Esophagus squamous epithelium (tissue), 5 donors: ENCODE results near the gene CDH6. TPM values are rescaled to one million over a fixed set of nuclear protein-coding genes. Genes with fewer than 3 reads are reported as not detected.

Experiments
- DNase-seq: peaks from one replicate; lab custom pipeline; 2025; lab: John Stamatoyannopoulos, UW
- H3K27ac ChIP-seq, 4 donors: fragments of 200-600 bp; sonication (generic); one replicate each; pipeline ENCODE4 v1.5.1; 2016 to 2019; ENCODE audit warnings: mild to moderate bottlenecking in 1 of 4
- H3K27me3 ChIP-seq, 4 donors: fragments of 200-600 bp; sonication (generic); 1 replicate in 3 of 4; 2 replicates in 1 of 4; pipeline versions ENCODE4 v1.5.1 to v1.6.0; 2017 to 2021; ENCODE audit warnings: antibody characterized with exemption in 1 of 4
- H3K36me3 ChIP-seq, 3 donors: fragments of 200-600 bp; sonication (generic); one replicate each; pipeline ENCODE4 v1.5.1; 2016 to 2019
- H3K4me1 ChIP-seq, 3 donors: fragments of 200-600 bp; sonication (generic); one replicate each; pipeline ENCODE4 v1.5.1; 2017 to 2019
- H3K4me3 ChIP-seq, 4 donors: fragments of 200-600 bp; sonication (generic); 1 replicate in 3 of 4; 2 replicates in 1 of 4; pipeline ENCODE4 v1.5.1; 2016 to 2019; ENCODE audit warnings: mild to moderate bottlenecking in 2 of 4, moderate library complexity in 1 of 4
- H3K9me3 ChIP-seq, 3 donors: fragments of 200-600 bp; sonication (generic); one replicate each; pipeline ENCODE4 v1.5.1; 2016 to 2019
- POLR2A ChIP-seq, 4 donors: fragments of 450-650 bp; IDR thresholded peaks; one replicate each; pipeline ENCODE4 v1.6.1; 2017; ENCODE audit warnings: antibody characterized with exemption in 4 of 4, mild to moderate bottlenecking in 4 of 4, moderate library complexity in 3 of 4
- WGBS, 2 donors: methylation state at CpG; one replicate each; pipeline ENCODE4 v1.1.5; 2018; 5-methylcytosine and 5-hydroxymethylcytosine counted together
- intact Hi-C: fragments of 100-400 bp; cut with DNase I; formaldehyde crosslinking; loops from one replicate; pipeline ENCODE4 v1.15.0; 2022
- total RNA-seq, 4 donors: library from RNA; depleted of rRNA; stranded (reverse); fragments of >200 nt; gene quantifications; one replicate each; pipeline ENCODE4 v1.1.0, GENCODE V29; 2016
- TF ChIP-seq, protein P1 (sequence below), 6 experiments: fragments of 450-650 bp in 4 of 6; fragments of 200-600 bp in 2 of 6; sonication (generic) in 2 of 6; IDR thresholded peaks; one replicate each; pipeline ENCODE4 v1.5.1; 2016 to 2019; ENCODE audit warnings: antibody characterized with exemption in 6 of 6, mild to moderate bottlenecking in 4 of 6, moderate library complexity in 4 of 6
- donor health status: DM: yes; HTN: yes; CAD: no.

CDH6 gene
- total RNA-seq, 4 donors from 2014 or later: 1.5 to 5.0 (median 4.2) TPM

GRCh38 chr5:31157720-31158119 lies 35.8 kb upstream of the CDH6 start:
- no peak for DNase-seq
- WGBS, 2 donors: 51 to 60% methylated on average over 5 of the region's 5 CpGs
- H3K4me1 ChIP-seq: no peaks in the 10 kb centered on the region
- no peaks in the 10 kb centered on the region for H3K9me3 ChIP-seq
- TF ChIP-seq, protein P1, sequence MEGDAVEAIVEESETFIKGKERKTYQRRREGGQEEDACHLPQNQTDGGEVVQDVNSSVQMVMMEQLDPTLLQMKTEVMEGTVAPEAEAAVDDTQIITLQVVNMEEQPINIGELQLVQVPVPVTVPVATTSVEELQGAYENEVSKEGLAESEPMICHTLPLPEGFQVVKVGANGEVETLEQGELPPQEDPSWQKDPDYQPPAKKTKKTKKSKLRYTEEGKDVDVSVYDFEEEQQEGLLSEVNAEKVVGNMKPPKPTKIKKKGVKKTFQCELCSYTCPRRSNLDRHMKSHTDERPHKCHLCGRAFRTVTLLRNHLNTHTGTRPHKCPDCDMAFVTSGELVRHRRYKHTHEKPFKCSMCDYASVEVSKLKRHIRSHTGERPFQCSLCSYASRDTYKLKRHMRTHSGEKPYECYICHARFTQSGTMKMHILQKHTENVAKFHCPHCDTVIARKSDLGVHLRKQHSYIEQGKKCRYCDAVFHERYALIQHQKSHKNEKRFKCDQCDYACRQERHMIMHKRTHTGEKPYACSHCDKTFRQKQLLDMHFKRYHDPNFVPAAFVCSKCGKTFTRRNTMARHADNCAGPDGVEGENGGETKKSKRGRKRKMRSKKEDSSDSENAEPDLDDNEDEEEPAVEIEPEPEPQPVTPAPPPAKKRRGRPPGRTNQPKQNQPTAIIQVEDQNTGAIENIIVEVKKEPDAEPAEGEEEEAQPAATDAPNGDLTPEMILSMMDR (IDR thresholded peaks at IDR 0.05): no peak
- no peak for TF ChIP-seq POLR2A (IDR thresholded peaks at IDR 0.05)
- intact Hi-C loops: no loop called here
- H3K36me3 ChIP-seq: no peaks in the 10 kb centered on the region
- no peaks in the 10 kb centered on the region for H3K27me3 ChIP-seq
- no peak overlapping the region for H3K27ac ChIP-seq
- H3K4me3 ChIP-seq: no peak overlapping the region

GRCh38 chr5:31158686-31159085 lies 34.8 kb upstream of the CDH6 start:
- 19 to 42% methylated on average over 1 of the region's 1 CpG for WGBS, 2 donors
- TF ChIP-seq, protein P1 (IDR thresholded peaks at IDR 0.05): no peak
- no peak for TF ChIP-seq POLR2A (IDR thresholded peaks at IDR 0.05)
- intact Hi-C loops: no loop called here
- DNase-seq: no peak
- Histone ChIP-seq H3K4me3 (no peak overlapping the region), H3K27me3 (no peaks in the 10 kb centered on the region), H3K27ac (no peak overlapping the region), H3K36me3 (no peaks in the 10 kb centered on the region), H3K4me1 (no peaks in the 10 kb centered on the region), H3K9me3 (no peaks in the 10 kb centered on the region)

- Histone ChIP-seq H3K36me3 (no peaks in the 10 kb centered on the region), H3K9me3 (no peaks in the 10 kb centered on the region), H3K27me3 (no peaks in the 10 kb centered on the region), H3K4me3 (no peak overlapping the region), H3K27ac (no peak overlapping the region), H3K4me1 (no peaks in the 10 kb centered on the region)
- no peak for TF ChIP-seq POLR2A (IDR thresholded peaks at IDR 0.05)
- TF ChIP-seq, protein P1 (IDR thresholded peaks at IDR 0.05): no peak
- WGBS, 2 donors: 17 to 18% methylated on average over 2 of the region's 2 CpGs
- intact Hi-C loops: no loop called here
- no peak for DNase-seq
These were observed 31.7 kb upstream of the CDH6 start for GRCh38 chr5:31161781-31162181.

DNA sequence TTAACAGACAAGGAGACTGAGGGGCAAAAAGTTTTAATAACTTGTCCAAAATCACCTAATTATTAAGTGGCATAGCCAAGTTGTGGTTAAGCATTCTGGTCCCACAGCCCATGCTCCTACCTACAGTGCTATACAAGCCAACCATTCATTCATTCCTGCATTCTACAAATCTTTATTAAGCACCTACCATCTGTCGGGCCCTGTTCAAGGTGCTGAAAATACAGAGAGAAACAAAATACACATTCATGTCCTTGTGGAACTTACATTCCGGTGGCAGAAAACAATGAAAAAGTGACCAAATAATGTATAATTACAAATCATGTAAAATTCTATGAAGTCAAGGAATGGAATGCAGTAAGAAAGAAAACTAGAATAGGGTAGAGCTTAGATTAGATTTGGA lies 27.8 kb upstream of the CDH6 start:
- Histone ChIP-seq H3K36me3 (no peaks in the 10 kb centered on the region), H3K27ac (no peak overlapping the region), H3K9me3 (no peaks in the 10 kb centered on the region), H3K27me3 (no peaks in the 10 kb centered on the region), H3K4me3 (no peak overlapping the region), H3K4me1 (no peaks in the 10 kb centered on the region)
- intact Hi-C loops: no loop called here
- 41 to 77% methylated on average over 1 to 2 of the region's 2 CpGs for WGBS, 2 donors
- no peak for DNase-seq
- TF ChIP-seq POLR2A (IDR thresholded peaks at IDR 0.05): no peak
- TF ChIP-seq, protein P1 (IDR thresholded peaks at IDR 0.05): no peak

DNA sequence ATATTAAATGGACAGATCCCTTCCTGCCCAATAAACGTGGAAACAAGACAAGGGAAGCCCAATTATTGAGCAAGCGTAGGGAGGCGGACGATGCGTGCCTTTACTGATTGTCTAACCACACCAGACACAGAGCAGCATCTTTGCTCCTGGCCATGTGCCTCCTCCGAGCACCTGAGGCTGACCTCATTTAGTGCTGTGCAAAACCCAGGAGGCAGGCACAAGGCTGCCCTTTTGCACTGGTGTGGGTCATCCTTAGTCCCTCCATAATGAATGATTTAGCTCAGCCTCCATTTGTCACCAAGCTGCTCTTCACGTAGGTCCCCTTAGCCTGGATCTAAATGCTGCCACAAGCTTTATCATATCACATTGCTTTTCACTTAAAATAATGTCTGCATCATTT lies 24.1 kb upstream of the CDH6 start:
- no peaks in the 10 kb centered on the region for H3K9me3 ChIP-seq
- no peak for TF ChIP-seq POLR2A (IDR thresholded peaks at IDR 0.05)
- TF ChIP-seq, protein P1 (IDR thresholded peaks at IDR 0.05): no peak
- no peak overlapping the region for H3K27ac ChIP-seq
- H3K36me3 ChIP-seq: no peaks in the 10 kb centered on the region
- no peaks in the 10 kb centered on the region for H3K27me3 ChIP-seq
- DNase-seq: no peak
- intact Hi-C loops: no loop called here
- no peaks in the 10 kb centered on the region for H3K4me1 ChIP-seq
- no peak overlapping the region for H3K4me3 ChIP-seq
- WGBS, 2 donors: 74 to 86% methylated on average over 5 to 7 of the region's 7 CpGs
